HEK293 (cell line): ENCODE results near the gene GJD3.

Source experiments
- CTCF ChIA-PET: fragments of 350-600 bp; formaldehyde crosslinking; extraction: SDS; loops from one replicate; lab custom pipeline; 2021; ENCODE audit warnings: antibody characterized with exemption; lab: Yijun Ruan, JAX
- POLR2A ChIA-PET: fragments of 300-600 bp; formaldehyde crosslinking; extraction: SDS; loops from one replicate; lab custom pipeline; 2020; ENCODE audit warnings: antibody characterized with exemption, inconsistent platforms; lab: Yijun Ruan, JAX
- H3K27ac ChIP-seq: fragments of 200-500 bp; sonication (Bioruptor generic); 2 replicates; pipeline ENCODE4 v1.5.1; 2014; ENCODE audit warnings: low read depth, low read length, control low read depth, inconsistent platforms; ENCODE audit errors: extremely low read depth
- H3K36me3 ChIP-seq, 2 experiments: fragments of 200-500 bp in 1 of 2; sonication (Bioruptor generic) in 1 of 2; 1 replicate in 1 of 2; 2 replicates in 1 of 2; pipeline ENCODE4 v1.5.1; 2014 to 2017; ENCODE audit warnings: inconsistent platforms in 2 of 2, low read length in 2 of 2; ENCODE audit not compliant: control insufficient read depth in 2 of 2, insufficient read depth in 1 of 2
- H3K4me1 ChIP-seq: fragments of 200-500 bp; sonication (Bioruptor generic); 2 replicates; pipeline ENCODE4 v1.5.1; 2014; ENCODE audit warnings: mild to moderate bottlenecking, low read length, inconsistent platforms; ENCODE audit not compliant: control insufficient read depth, insufficient read depth
- H3K4me3 ChIP-seq: 2 replicates; pipeline ENCODE4 v1.5.1; 2011; ENCODE audit warnings: low read depth, mild to moderate bottlenecking, control low read depth, low read length, moderate library complexity
- H3K9me3 ChIP-seq: fragments of 200-500 bp; sonication (Bioruptor generic); 2 replicates; pipeline ENCODE4 v1.5.1; 2014; ENCODE audit warnings: low read depth, low read length, inconsistent platforms; ENCODE audit not compliant: control insufficient read depth, insufficient read depth
- BCL11A ChIP-seq: fragments of 450-650 bp; formaldehyde crosslinking; IDR thresholded peaks from 2 replicates; pipeline ENCODE4 v1.5.1; 2016; ENCODE audit warnings: low read depth, missing biosample characterization, missing genetic modification characterization
- GLI2 ChIP-seq: fragments of 450-650 bp; formaldehyde crosslinking; IDR thresholded peaks from 2 replicates; pipeline ENCODE4; 2017; ENCODE audit warnings: missing biosample characterization, missing genetic modification characterization, low read depth, borderline replicate concordance
- PRDM1 ChIP-seq: fragments of 450-650 bp; formaldehyde crosslinking; IDR thresholded peaks from 2 replicates; pipeline ENCODE4; 2016; ENCODE audit warnings: missing biosample characterization, missing genetic modification characterization
- SCRT2 ChIP-seq: fragments of 450-650 bp; formaldehyde crosslinking; IDR thresholded peaks from 2 replicates; pipeline ENCODE4 v1.5.1; 2016; ENCODE audit warnings: missing biosample characterization, missing genetic modification characterization
- SP2 ChIP-seq: fragments of 450-650 bp; formaldehyde crosslinking; IDR thresholded peaks from 2 replicates; pipeline ENCODE4 v1.5.1; 2016; ENCODE audit warnings: missing biosample characterization, missing genetic modification characterization
- ZBTB21 ChIP-seq: fragments of 450-650 bp; formaldehyde crosslinking; IDR thresholded peaks from 2 replicates; pipeline ENCODE4 v1.5.1; 2017; ENCODE audit warnings: missing biosample characterization, missing genetic modification characterization
- ZBTB6 ChIP-seq: fragments of 450-650 bp; formaldehyde crosslinking; IDR thresholded peaks from 2 replicates; pipeline ENCODE4 v1.5.1; 2017; ENCODE audit warnings: missing biosample characterization, missing genetic modification characterization
- ZFP37 ChIP-seq: fragments of 450-650 bp; formaldehyde crosslinking; IDR thresholded peaks from 2 replicates; pipeline ENCODE4 v1.5.1; 2016; ENCODE audit warnings: missing biosample characterization, missing genetic modification characterization
- ZNF114 ChIP-seq: fragments of 450-650 bp; formaldehyde crosslinking; IDR thresholded peaks from 2 replicates; pipeline ENCODE4 v1.5.0; 2017; ENCODE audit warnings: missing biosample characterization, missing genetic modification characterization
- ZNF121 ChIP-seq: fragments of 450-650 bp; formaldehyde crosslinking; IDR thresholded peaks from 2 replicates; pipeline ENCODE4 v1.5.1; 2016; ENCODE audit warnings: missing biosample characterization, missing genetic modification characterization
- ZNF19 ChIP-seq: fragments of 450-650 bp; formaldehyde crosslinking; IDR thresholded peaks from 2 replicates; pipeline ENCODE4; 2016; ENCODE audit warnings: missing biosample characterization, missing genetic modification characterization, low read depth
- ZNF324 ChIP-seq: fragments of 450-650 bp; formaldehyde crosslinking; IDR thresholded peaks from 2 replicates; pipeline ENCODE4 v1.5.1; 2016; ENCODE audit warnings: missing biosample characterization, missing genetic modification characterization
- ZNF335 ChIP-seq: fragments of 450-650 bp; formaldehyde crosslinking; conservative IDR thresholded peaks from 2 replicates; pipeline ENCODE4 v1.5.1; 2016; ENCODE audit warnings: missing biosample characterization, missing genetic modification characterization
- ZNF354C ChIP-seq: fragments of 450-650 bp; formaldehyde crosslinking; IDR thresholded peaks from 2 replicates; pipeline ENCODE4 v1.5.1; 2016; ENCODE audit warnings: missing biosample characterization, missing genetic modification characterization, low read depth, borderline replicate concordance
- ZNF37A ChIP-seq: fragments of 450-650 bp; IDR thresholded peaks from 2 replicates; pipeline ENCODE4 v1.5.1; 2018; ENCODE audit warnings: missing biosample characterization, missing genetic modification characterization
- ZNF404 ChIP-seq: fragments of 450-650 bp; formaldehyde crosslinking; IDR thresholded peaks from 2 replicates; pipeline ENCODE4 v1.5.1; 2017; ENCODE audit warnings: missing biosample characterization, missing genetic modification characterization
- ZNF426 ChIP-seq: fragments of 450-650 bp; formaldehyde crosslinking; IDR thresholded peaks from 2 replicates; pipeline ENCODE4 v1.5.1; 2017; ENCODE audit warnings: missing biosample characterization, missing genetic modification characterization, mild to moderate bottlenecking, inconsistent platforms, moderate library complexity
- ZNF48 ChIP-seq: fragments of 450-650 bp; formaldehyde crosslinking; IDR thresholded peaks from 2 replicates; pipeline ENCODE4 v1.5.1; 2016; ENCODE audit warnings: missing biosample characterization, missing genetic modification characterization
- ZNF571 ChIP-seq: fragments of 450-650 bp; formaldehyde crosslinking; IDR thresholded peaks from 2 replicates; pipeline ENCODE4 v1.5.0; 2017; ENCODE audit warnings: missing biosample characterization, missing genetic modification characterization
- ZNF600 ChIP-seq: fragments of 450-650 bp; formaldehyde crosslinking; IDR thresholded peaks from 2 replicates; pipeline ENCODE4 v1.5.1; 2016; ENCODE audit warnings: missing biosample characterization, missing genetic modification characterization
- ZNF624 ChIP-seq: fragments of 450-650 bp; formaldehyde crosslinking; IDR thresholded peaks from 2 replicates; pipeline ENCODE4 v1.5.1; 2017; ENCODE audit warnings: missing biosample characterization, missing genetic modification characterization
- ZNF629 ChIP-seq: fragments of 450-650 bp; formaldehyde crosslinking; IDR thresholded peaks from 2 replicates; pipeline ENCODE4 v1.5.1; 2017; ENCODE audit warnings: missing biosample characterization, missing genetic modification characterization
- ZNF664 ChIP-seq: fragments of 450-650 bp; formaldehyde crosslinking; IDR thresholded peaks from 2 replicates; pipeline ENCODE4 v1.5.1; 2016; ENCODE audit warnings: missing biosample characterization, missing genetic modification characterization
- ZNF701 ChIP-seq: fragments of 450-650 bp; formaldehyde crosslinking; IDR thresholded peaks from 2 replicates; pipeline ENCODE4 v1.5.1; 2016; ENCODE audit warnings: missing biosample characterization, missing genetic modification characterization
- ZNF747 ChIP-seq: fragments of 450-650 bp; formaldehyde crosslinking; IDR thresholded peaks from 2 replicates; pipeline ENCODE4 v1.5.1; 2016; ENCODE audit warnings: missing biosample characterization, missing genetic modification characterization
- ZNF776 ChIP-seq: fragments of 450-650 bp; formaldehyde crosslinking; IDR thresholded peaks from 2 replicates; pipeline ENCODE4 v1.5.0; 2017; ENCODE audit warnings: missing biosample characterization, missing genetic modification characterization, borderline replicate concordance
- TF ChIP-seq, protein P1 (sequence below): fragments of 450-650 bp; formaldehyde crosslinking; IDR thresholded peaks from 2 replicates; pipeline ENCODE4 v1.5.1; 2016; ENCODE audit warnings: missing biosample characterization, missing genetic modification characterization
- TF ChIP-seq, protein P2 (sequence below): fragments of 450-650 bp; formaldehyde crosslinking; IDR thresholded peaks from 2 replicates; pipeline ENCODE4 v1.5.1; 2016; ENCODE audit warnings: missing biosample characterization, missing genetic modification characterization

Gene GJD3

GRCh38 chr17:40315206-40315605 is 49.3 kb downstream of the GJD3 start:
- no peaks in the 10 kb centered on the region for H3K36me3 ChIP-seq
- ChIA-PET POLR2A (interaction anchor here (1.3 to 4.0 kb wide), 4 partner anchors 8 to 103 kb away, joined by 4 to 43 read pairs (median 22); partner anchors contain the start of gene TOP2A), CTCF (interaction anchor here (0.5 to 6.0 kb wide), 6 partner anchors 10 to 452 kb away, joined by 3 to 85 read pairs (median 4); no protein-coding TSS in a partner anchor)
- H3K4me1 ChIP-seq, result peaks cover 22% of the 10 kb centered on the region
- H3K9me3 ChIP-seq, result no peaks in the 10 kb centered on the region
- H3K4me3 ChIP-seq, result no peak overlapping the region
- H3K27ac ChIP-seq, result no peak overlapping the region
- no peak for TF ChIP-seq BCL11A (tag by site-specific recombination)
- TF ChIP-seq ZNF121 (tag by site-specific recombination), result peak; percentile 80
- TF ChIP-seq ZNF426 (tag by site-specific recombination), result no peak
- TF ChIP-seq ZNF776 (tag by site-specific recombination), result no peak

GRCh38 chr17:40314584-40314956 is 50.0 kb downstream of the GJD3 start:
- H3K36me3 ChIP-seq, result no peaks in the 10 kb centered on the region
- no peak overlapping the region for H3K4me3 ChIP-seq
- H3K9me3 ChIP-seq, result no peaks in the 10 kb centered on the region
- ChIA-PET POLR2A (interaction anchor here (0.6 to 4.0 kb wide), 5 partner anchors 9 to 39 kb away, joined by 3 to 33 read pairs (median 3); no protein-coding TSS in a partner anchor), CTCF (interaction anchor here (1.2 to 4.1 kb wide), 2 partner anchors 12 to 162 kb away, joined by 4 to 30 read pairs; no protein-coding TSS in a partner anchor)
- H3K27ac ChIP-seq, result no peak overlapping the region
- H3K4me1 ChIP-seq, result peaks cover 22% of the 10 kb centered on the region
- TF ChIP-seq ZNF48 (tag by site-specific recombination), result no peak
- no peak for TF ChIP-seq GLI2 (tag by site-specific recombination)
- no peak for TF ChIP-seq ZNF114 (tag by site-specific recombination)
- TF ChIP-seq ZNF624 (tag by site-specific recombination), result no peak
- TF ChIP-seq ZNF324 (tag by site-specific recombination), result peak; percentile 70
- TF ChIP-seq ZNF701 (tag by site-specific recombination), result no peak
- no peak for TF ChIP-seq PRDM1 (tag by site-specific recombination)
- TF ChIP-seq ZBTB6 (tag by site-specific recombination), result no peak; the same call in 1 of the 2 replicates
- TF ChIP-seq, protein P1, sequence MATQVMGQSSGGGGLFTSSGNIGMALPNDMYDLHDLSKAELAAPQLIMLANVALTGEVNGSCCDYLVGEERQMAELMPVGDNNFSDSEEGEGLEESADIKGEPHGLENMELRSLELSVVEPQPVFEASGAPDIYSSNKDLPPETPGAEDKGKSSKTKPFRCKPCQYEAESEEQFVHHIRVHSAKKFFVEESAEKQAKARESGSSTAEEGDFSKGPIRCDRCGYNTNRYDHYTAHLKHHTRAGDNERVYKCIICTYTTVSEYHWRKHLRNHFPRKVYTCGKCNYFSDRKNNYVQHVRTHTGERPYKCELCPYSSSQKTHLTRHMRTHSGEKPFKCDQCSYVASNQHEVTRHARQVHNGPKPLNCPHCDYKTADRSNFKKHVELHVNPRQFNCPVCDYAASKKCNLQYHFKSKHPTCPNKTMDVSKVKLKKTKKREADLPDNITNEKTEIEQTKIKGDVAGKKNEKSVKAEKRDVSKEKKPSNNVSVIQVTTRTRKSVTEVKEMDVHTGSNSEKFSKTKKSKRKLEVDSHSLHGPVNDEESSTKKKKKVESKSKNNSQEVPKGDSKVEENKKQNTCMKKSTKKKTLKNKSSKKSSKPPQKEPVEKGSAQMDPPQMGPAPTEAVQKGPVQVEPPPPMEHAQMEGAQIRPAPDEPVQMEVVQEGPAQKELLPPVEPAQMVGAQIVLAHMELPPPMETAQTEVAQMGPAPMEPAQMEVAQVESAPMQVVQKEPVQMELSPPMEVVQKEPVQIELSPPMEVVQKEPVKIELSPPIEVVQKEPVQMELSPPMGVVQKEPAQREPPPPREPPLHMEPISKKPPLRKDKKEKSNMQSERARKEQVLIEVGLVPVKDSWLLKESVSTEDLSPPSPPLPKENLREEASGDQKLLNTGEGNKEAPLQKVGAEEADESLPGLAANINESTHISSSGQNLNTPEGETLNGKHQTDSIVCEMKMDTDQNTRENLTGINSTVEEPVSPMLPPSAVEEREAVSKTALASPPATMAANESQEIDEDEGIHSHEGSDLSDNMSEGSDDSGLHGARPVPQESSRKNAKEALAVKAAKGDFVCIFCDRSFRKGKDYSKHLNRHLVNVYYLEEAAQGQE, result no peak
- TF ChIP-seq, protein P2, sequence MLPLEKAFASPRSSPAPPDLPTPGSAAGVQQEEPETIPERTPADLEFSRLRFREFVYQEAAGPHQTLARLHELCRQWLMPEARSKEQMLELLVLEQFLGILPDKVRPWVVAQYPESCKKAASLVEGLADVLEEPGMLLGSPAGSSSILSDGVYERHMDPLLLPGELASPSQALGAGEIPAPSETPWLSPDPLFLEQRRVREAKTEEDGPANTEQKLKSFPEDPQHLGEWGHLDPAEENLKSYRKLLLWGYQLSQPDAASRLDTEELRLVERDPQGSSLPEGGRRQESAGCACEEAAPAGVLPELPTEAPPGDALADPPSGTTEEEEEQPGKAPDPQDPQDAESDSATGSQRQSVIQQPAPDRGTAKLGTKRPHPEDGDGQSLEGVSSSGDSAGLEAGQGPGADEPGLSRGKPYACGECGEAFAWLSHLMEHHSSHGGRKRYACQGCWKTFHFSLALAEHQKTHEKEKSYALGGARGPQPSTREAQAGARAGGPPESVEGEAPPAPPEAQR, result no peak
- peak; percentile 88 for TF ChIP-seq ZFP37 (tag by site-specific recombination)
- TF ChIP-seq ZBTB21, result peak; percentile 71
- TF ChIP-seq ZNF426 (tag by site-specific recombination), result no peak
- TF ChIP-seq ZNF600, result peak; percentile 81
- TF ChIP-seq ZNF571 (tag by site-specific recombination), result no peak
- no peak for TF ChIP-seq ZNF404 (tag by site-specific recombination)
- no peak for TF ChIP-seq ZNF354C (tag by site-specific recombination)
- peak; percentile 90 for TF ChIP-seq ZNF629 (tag by site-specific recombination)
- peak; percentile 90; the same call in 1 of the 2 replicates for TF ChIP-seq BCL11A (tag by site-specific recombination)
- TF ChIP-seq ZNF335, result peak; percentile 20; the same call in 1 of the 2 replicates
- no peak for TF ChIP-seq SCRT2
- peak; percentile 21; the same call in 1 of the 2 replicates for TF ChIP-seq SP2 (tag by site-specific recombination)
- no peak for TF ChIP-seq ZNF747
- TF ChIP-seq ZNF37A, result peak; percentile 72; the same call in 1 of the 2 replicates
- TF ChIP-seq ZNF19 (tag by site-specific recombination), result no peak
- no peak for TF ChIP-seq ZNF664 (tag by site-specific recombination)
